ENCODE measurements around the gene PLA2G12B. TPM values are rescaled to one million over a fixed set of nuclear protein-coding genes. Genes with fewer than 3 reads are reported as not detected.

The PLA2G12B gene
- polyA plus RNA-seq, 3 donors = not detected

DNA sequence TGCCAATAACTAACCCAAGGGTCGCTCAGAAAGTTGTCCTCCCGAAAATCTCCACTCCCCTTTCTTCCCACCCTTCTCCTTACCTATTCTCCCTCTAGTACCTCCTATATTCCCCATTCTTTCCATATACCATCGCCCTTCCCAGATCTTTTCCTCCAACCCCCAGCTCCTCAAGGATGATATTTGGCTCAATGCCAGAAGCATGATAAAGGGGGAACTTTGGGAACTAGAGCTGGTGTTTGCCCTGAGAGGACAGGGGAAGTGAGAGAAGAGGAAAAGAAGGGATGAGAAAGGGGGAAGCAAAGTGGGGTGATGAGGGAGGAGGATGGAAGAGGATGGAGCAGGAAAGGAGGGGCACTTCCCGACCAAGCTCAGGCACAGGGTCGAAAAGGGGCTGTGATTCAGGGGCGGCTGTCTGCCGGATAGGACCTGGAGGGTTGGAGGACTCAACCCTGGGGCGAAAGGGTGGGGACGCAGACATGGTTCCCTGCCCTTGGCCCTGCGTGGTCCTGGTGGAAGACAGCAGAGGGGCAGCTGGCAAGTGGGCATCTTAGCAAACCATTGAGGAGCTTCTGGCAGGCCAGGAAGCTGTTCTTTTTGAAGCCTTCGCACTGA is 59.3 kb downstream of the PLA2G12B start:
- no peaks in the 10 kb centered on the region for H3K9me3 ChIP-seq (replicated peaks in 1 of 2; ENCODE audit: control insufficient read depth in 1 of 2, insufficient read depth in 1 of 2, low read length in 2 of 2)
- no peak overlapping the region for H2AFZ ChIP-seq (ENCODE audit: insufficient read depth, low read depth, low read length, poor library complexity, severe bottlenecking)
- H4K20me1 ChIP-seq (ENCODE audit: insufficient read depth, low read length) = no peaks in the 10 kb centered on the region
- DNase-seq = no peak
- 86% methylated on average over 9 of the region's 11 CpGs for WGBS (ENCODE audit: insufficient coverage)
- no peak overlapping the region for H3K4me3 Mint-ChIP-seq
- H3K9me3 Mint-ChIP-seq = peaks cover 0 to 4% (median 0%) of the 10 kb centered on the region in 7 donors
- intact Hi-C loops (cut with micrococcal nuclease) = no loop called here
- no peaks in the 10 kb centered on the region for H3K4me1 ChIP-seq (ENCODE audit: control insufficient read depth in 1 of 2, insufficient read depth in 2 of 2, low read length in 2 of 2)
- no peak overlapping the region for H3K9ac ChIP-seq (ENCODE audit: insufficient read depth, low read length, poor library complexity, severe bottlenecking)
- H3K4me1 Mint-ChIP-seq = no peaks in the 10 kb centered on the region
- H3K79me2 ChIP-seq (ENCODE audit: insufficient read depth, low read length) = no peaks in the 10 kb centered on the region
- no peaks in the 10 kb centered on the region for H3K36me3 ChIP-seq (replicated peaks in 1 of 2; ENCODE audit: control insufficient read depth in 1 of 2, insufficient read depth in 2 of 2, low read length in 2 of 2)
- H3K4me3 ChIP-seq (replicated peaks in 1 of 3; ENCODE audit: low read depth in 2 of 3, low read length in 3 of 3) = no peak overlapping the region
- H3K4me2 ChIP-seq (replicated peaks; ENCODE audit: extremely low read depth, low read length, poor library complexity, severe bottlenecking) = no peak overlapping the region
- no peaks in the 10 kb centered on the region for H3K36me3 Mint-ChIP-seq
- TF ChIP-seq, protein P1, sequence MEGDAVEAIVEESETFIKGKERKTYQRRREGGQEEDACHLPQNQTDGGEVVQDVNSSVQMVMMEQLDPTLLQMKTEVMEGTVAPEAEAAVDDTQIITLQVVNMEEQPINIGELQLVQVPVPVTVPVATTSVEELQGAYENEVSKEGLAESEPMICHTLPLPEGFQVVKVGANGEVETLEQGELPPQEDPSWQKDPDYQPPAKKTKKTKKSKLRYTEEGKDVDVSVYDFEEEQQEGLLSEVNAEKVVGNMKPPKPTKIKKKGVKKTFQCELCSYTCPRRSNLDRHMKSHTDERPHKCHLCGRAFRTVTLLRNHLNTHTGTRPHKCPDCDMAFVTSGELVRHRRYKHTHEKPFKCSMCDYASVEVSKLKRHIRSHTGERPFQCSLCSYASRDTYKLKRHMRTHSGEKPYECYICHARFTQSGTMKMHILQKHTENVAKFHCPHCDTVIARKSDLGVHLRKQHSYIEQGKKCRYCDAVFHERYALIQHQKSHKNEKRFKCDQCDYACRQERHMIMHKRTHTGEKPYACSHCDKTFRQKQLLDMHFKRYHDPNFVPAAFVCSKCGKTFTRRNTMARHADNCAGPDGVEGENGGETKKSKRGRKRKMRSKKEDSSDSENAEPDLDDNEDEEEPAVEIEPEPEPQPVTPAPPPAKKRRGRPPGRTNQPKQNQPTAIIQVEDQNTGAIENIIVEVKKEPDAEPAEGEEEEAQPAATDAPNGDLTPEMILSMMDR (IDR thresholded peaks at IDR 0.05) = no peak
- peaks cover 0 to 4% (median 3%) of the 10 kb centered on the region in 3 donors for H3K27me3 Mint-ChIP-seq (ENCODE audit: low read depth in 3 of 3)
- H3K27me3 ChIP-seq (ENCODE audit: control insufficient read depth in 2 of 2, insufficient read depth in 2 of 2, low read length in 2 of 2) = no peaks in the 10 kb centered on the region
- H3K27ac Mint-ChIP-seq = no peak overlapping the region
- no peak overlapping the region for H3K27ac ChIP-seq (ENCODE audit: low read depth in 1 of 2, low read length in 2 of 2)

DNA sequence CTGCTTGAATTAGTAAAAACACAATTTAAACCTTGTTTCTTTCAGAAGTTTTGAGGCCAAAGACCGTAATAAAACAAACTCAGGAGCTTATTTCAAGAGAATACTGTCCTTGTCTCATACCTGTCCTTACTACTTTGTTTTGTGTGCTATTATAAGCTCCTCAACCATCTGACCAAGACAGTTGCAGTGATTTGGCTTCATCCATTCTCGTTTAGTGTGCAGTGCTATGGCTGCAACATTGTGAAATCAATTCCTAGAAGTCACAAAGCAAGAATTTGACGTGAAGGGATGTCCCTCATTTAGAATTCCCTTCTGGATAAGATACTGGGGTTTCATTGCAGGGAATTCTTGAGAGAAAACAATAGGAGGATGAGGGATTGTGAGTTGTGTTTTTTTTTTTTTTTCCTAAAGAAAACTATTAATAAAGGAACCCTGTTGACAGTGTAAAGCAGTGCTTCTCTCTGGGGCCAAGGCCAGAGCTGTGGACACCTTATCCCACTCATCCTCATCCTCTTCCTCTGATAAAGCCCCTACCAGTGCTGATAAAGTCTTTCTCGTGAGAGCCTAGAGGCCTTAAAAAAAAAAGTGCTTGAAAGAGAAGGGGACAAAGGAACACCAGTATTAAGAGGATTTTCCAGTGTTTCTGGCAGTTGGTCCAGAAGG is 61.3 kb downstream of the PLA2G12B start, which contains the start of gene OIT3:
Gene OIT3, plus strand, starts transcription at position 604 of the 663 bp plus-strand sequence. CDS start 60 bp downstream, outside the sequence.
- Histone ChIP-seq H3K9me3 (replicated peaks in 1 of 2; ENCODE audit: control insufficient read depth in 1 of 2, insufficient read depth in 1 of 2, low read length in 2 of 2) (no peaks in the 10 kb centered on the region), H3K4me2 (replicated peaks; ENCODE audit: extremely low read depth, low read length, poor library complexity, severe bottlenecking) (no peak within 1 kb of the TSS), H4K20me1 (ENCODE audit: insufficient read depth, low read length) (no peaks in the 10 kb centered on the region), H3K79me2 (ENCODE audit: insufficient read depth, low read length) (no peaks in the 10 kb centered on the region), H2AFZ (ENCODE audit: insufficient read depth, low read depth, low read length, poor library complexity, severe bottlenecking) (no peak within 1 kb of the TSS), H3K9ac (ENCODE audit: insufficient read depth, low read length, poor library complexity, severe bottlenecking) (no peak within 1 kb of the TSS), H3K27me3 (ENCODE audit: control insufficient read depth in 2 of 2, insufficient read depth in 2 of 2, low read length in 2 of 2) (no peaks in the 10 kb centered on the region), H3K4me3 (replicated peaks in 1 of 3; ENCODE audit: low read depth in 2 of 3, low read length in 3 of 3) (no peak within 1 kb of the TSS), H3K36me3 (replicated peaks in 1 of 2; ENCODE audit: control insufficient read depth in 1 of 2, insufficient read depth in 2 of 2, low read length in 2 of 2) (peaks cover 0 to 7% of the 10 kb centered on the region in 2 donors), H3K27ac (ENCODE audit: low read depth in 1 of 2, low read length in 2 of 2) (no peak within 1 kb of the TSS), H3K4me1 (ENCODE audit: control insufficient read depth in 1 of 2, insufficient read depth in 2 of 2, low read length in 2 of 2) (no peaks in the 10 kb centered on the region)
- WGBS (ENCODE audit: insufficient coverage) = no CpG with 5 or more reads among the region's 4 CpGs
- no peak for DNase-seq
- no peak within 1 kb of the TSS for H3K4me3 Mint-ChIP-seq
- H3K9me3 Mint-ChIP-seq = peaks cover 0 to 4% (median 0%) of the 10 kb centered on the region in 7 donors
- H3K27me3 Mint-ChIP-seq (ENCODE audit: low read depth in 3 of 3) = peaks cover 0 to 4% (median 3%) of the 10 kb centered on the region in 3 donors
- intact Hi-C loops (cut with micrococcal nuclease) = no loop called here
- no peaks in the 10 kb centered on the region for H3K4me1 Mint-ChIP-seq
- H3K27ac Mint-ChIP-seq = no peak within 1 kb of the TSS
- TF ChIP-seq, protein P1 (IDR thresholded peaks at IDR 0.05) = no peak
- peaks cover 7 to 8% of the 10 kb centered on the region in 2 donors for H3K36me3 Mint-ChIP-seq

Data from CD14-positive monocyte (primary cell).